NCI-H2107 treated with DMSO at 0.1 percent for 48 hours (cell line): ENCODE measurements around the gene SRPRB.

ENCODE experiments used
- DNase-seq: peaks from one replicate; lab custom pipeline; 2025; ENCODE audit not compliant: unreplicated experiment; lab: John Stamatoyannopoulos, UW

Gene SRPRB

GRCh38 chr3:133805702-133806475, at the start of gene SRPRB:
Gene SRPRB, plus strand, starts transcription at chr3:133805815. Its CDS starts 34 bp downstream, at chr3:133805849.
- peak; percentile 92 for DNase-seq

GRCh38 chr3:133756716-133757694, 48.6 kb upstream of the SRPRB start:
- DNase-seq: no peak

GRCh38 chr3:133757701-133758567, 47.7 kb upstream of the SRPRB start:
- DNase-seq: no peak

GRCh38 chr3:133758568-133758928, 47.1 kb upstream of the SRPRB start:
- DNase-seq: no peak

- DNase-seq: no peak
These were observed 46.5 kb upstream of the SRPRB start for GRCh38 chr3:133758964-133759739.

GRCh38 chr3:133759740-133760305, 45.8 kb upstream of the SRPRB start:
- DNase-seq: no peak

GRCh38 chr3:133760916-133761315, 44.7 kb upstream of the SRPRB start:
- no peak for DNase-seq

GRCh38 chr3:133761605-133762484, 43.8 kb upstream of the SRPRB start:
- DNase-seq: no peak

- no peak for DNase-seq
These were observed 43.1 kb upstream of the SRPRB start for GRCh38 chr3:133762539-133762938.

GRCh38 chr3:133763797-133764683, 41.6 kb upstream of the SRPRB start:
- DNase-seq: no peak

GRCh38 chr3:133765256-133765655, 40.4 kb upstream of the SRPRB start:
- DNase-seq: no peak

- DNase-seq: no peak
These were observed 38.0 kb upstream of the SRPRB start for GRCh38 chr3:133767607-133768006.

GRCh38 chr3:133769536-133769935, 36.1 kb upstream of the SRPRB start:
- DNase-seq: no peak

GRCh38 chr3:133773732-133774131, 31.9 kb upstream of the SRPRB start:
- DNase-seq: no peak

GRCh38 chr3:133775309-133775708, 30.3 kb upstream of the SRPRB start:
- DNase-seq: no peak

- no peak for DNase-seq
These were observed 29.8 kb upstream of the SRPRB start for GRCh38 chr3:133775835-133776234.

- no peak for DNase-seq
These were observed 28.7 kb upstream of the SRPRB start for GRCh38 chr3:133776794-133777438.
